Measurements from ENCODE around the gene KDM4C.
"Not testable (repeated sequence)": the region's sequence is repeated elsewhere in the genome, so short reads cannot be mapped to it uniquely, and the experiment has no call there.

Gene KDM4C

DNA sequence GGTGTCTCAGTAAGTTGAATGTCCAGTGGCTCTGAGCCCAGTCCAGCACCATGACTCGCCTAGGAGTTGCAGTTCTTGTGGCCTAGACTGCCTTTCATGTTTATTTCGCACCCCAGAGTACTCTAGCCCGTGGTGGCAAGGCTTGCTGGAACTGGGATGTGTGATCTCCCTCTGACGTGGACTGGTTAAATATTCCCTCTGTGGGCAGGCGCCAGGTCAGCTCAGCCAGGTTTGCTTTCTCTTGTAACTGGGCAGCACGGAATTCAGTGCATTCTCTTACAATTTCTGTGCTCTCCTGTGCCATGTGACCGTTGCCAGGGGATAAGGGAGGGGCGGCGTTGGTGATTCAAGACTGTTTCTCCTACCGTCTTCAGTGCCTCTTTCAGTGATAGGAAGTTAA lies 270.8 kb downstream of the KDM4C start:
- H3K4me3 ChIP-seq (ENCODE audit: low read depth, low read length): no peak overlapping the region
- H3K27me3 ChIP-seq (ENCODE audit: control insufficient read depth, insufficient read depth, low read length): no peaks in the 10 kb centered on the region
- no peaks in the 10 kb centered on the region for H3K9me3 ChIP-seq (ENCODE audit: control insufficient read depth, low read length)
- no peak overlapping the region for H3K4me2 ChIP-seq (ENCODE audit: low read length)
- H2AFZ ChIP-seq: no peak overlapping the region
- H3K36me3 ChIP-seq (ENCODE audit: control insufficient read depth, insufficient read depth, low read length): no peaks in the 10 kb centered on the region
- TF ChIP-seq, protein P1, sequence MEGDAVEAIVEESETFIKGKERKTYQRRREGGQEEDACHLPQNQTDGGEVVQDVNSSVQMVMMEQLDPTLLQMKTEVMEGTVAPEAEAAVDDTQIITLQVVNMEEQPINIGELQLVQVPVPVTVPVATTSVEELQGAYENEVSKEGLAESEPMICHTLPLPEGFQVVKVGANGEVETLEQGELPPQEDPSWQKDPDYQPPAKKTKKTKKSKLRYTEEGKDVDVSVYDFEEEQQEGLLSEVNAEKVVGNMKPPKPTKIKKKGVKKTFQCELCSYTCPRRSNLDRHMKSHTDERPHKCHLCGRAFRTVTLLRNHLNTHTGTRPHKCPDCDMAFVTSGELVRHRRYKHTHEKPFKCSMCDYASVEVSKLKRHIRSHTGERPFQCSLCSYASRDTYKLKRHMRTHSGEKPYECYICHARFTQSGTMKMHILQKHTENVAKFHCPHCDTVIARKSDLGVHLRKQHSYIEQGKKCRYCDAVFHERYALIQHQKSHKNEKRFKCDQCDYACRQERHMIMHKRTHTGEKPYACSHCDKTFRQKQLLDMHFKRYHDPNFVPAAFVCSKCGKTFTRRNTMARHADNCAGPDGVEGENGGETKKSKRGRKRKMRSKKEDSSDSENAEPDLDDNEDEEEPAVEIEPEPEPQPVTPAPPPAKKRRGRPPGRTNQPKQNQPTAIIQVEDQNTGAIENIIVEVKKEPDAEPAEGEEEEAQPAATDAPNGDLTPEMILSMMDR (IDR thresholded peaks at IDR 0.05): no peak
- no peak overlapping the region for H3K27ac ChIP-seq
- no peaks in the 10 kb centered on the region for H3K4me1 ChIP-seq
- no peaks in the 10 kb centered on the region for H3K79me2 ChIP-seq
- no peak overlapping the region for H3K9ac ChIP-seq

DNA sequence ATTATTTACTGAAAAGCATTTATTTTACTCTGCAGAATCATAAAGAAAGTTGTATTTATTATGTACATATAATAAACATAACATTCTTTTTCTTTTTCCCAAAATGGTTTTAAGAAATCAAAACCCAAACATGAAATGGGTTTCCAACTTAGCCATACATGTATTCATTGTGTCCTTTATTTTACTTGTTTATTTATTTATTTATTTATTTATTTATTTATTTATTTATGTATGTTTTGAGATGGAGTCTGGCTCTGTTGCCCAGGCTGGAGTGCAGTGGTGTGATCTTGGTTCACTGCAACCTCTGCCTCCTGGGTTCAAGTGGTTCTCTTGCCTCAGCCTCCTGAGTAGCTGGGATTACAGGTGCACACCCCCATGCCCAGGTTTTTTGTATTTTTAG lies 273.2 kb downstream of the KDM4C start:
- not testable (repeated sequence) for H2AFZ ChIP-seq; H3K27me3 ChIP-seq (ENCODE audit: control insufficient read depth, insufficient read depth, low read length); H3K4me3 ChIP-seq (ENCODE audit: low read depth, low read length); H3K4me2 ChIP-seq (ENCODE audit: low read length); H3K9me3 ChIP-seq (ENCODE audit: control insufficient read depth, low read length); H3K9ac ChIP-seq; H3K36me3 ChIP-seq (ENCODE audit: control insufficient read depth, insufficient read depth, low read length); H3K27ac ChIP-seq; H3K79me2 ChIP-seq; H3K4me1 ChIP-seq

DNA sequence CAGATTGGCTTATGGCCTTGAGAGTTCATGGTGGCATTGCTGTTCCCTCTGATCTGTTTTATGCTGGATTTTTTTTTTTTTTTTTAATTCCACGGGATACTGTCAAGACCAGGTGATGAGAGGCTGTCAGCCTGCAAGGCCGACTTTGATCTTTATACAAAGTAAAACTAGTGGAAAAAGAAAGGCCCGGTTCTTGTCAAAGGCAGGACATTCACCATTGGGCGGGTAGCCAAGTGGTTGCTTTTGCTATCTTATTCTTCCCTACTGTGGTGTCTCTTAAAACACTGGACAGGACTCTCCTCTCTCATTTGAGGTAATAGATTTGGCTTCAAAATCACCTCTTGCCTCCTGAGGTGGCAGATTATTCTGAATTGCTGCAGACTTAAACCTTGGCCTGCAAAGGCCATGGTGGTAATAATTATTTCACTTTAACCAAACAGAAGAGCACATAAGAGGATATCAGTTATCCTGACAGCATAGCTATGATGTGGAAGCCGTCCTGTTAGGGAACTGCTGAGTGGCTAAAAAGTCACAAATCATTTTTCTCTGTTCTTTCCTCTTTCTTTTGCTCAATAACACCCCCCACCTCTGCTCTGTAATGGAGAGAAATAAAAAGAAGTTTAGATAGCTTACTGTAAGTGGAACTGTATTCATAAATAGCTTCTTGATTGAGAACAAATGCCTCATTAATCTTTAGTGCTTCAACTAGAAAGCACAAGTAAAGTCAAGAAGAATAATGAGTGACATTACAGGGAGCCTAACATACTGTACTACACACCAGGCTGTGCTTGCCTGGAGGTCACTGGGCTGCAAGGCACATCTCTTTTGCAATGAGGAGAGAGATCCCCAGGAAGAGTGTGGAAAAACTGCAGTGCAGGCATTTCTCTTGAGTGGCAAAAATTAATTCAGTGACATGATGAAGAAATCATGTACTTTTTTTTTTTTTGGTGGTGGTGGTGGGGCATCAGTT lies 275.6 kb downstream of the KDM4C start:
- Histone ChIP-seq H3K4me1 (no peaks in the 10 kb centered on the region), H3K9ac (no peak overlapping the region), H3K4me2 (ENCODE audit: low read length) (no peak overlapping the region), H3K9me3 (ENCODE audit: control insufficient read depth, low read length) (no peaks in the 10 kb centered on the region), H2AFZ (no peak overlapping the region), H3K27me3 (ENCODE audit: control insufficient read depth, insufficient read depth, low read length) (no peaks in the 10 kb centered on the region), H3K4me3 (ENCODE audit: low read depth, low read length) (no peak overlapping the region), H3K27ac (no peak overlapping the region), H3K36me3 (ENCODE audit: control insufficient read depth, insufficient read depth, low read length) (no peaks in the 10 kb centered on the region), H3K79me2 (no peaks in the 10 kb centered on the region)
- TF ChIP-seq, protein P1 (IDR thresholded peaks at IDR 0.05): no peak

DNA sequence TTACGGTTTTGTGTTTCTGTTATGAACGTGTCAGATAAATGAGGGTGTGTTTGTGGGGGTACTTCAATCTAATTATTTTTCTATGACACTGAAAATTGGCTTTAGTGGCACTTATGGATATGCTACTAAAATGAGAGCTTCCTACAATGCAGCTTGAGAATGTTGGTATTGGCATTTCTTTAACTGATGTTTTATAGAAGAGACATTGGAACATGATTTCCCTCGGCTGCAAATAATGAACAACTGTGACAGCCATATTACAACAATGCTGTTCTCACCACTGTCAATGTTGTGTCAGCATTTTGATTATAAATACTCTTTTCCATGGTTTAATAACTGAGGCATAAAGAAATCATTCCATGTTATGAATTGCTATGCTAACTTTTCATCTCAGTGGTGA lies 279.4 kb downstream of the KDM4C start:
- no peak overlapping the region for H2AFZ ChIP-seq
- no peak overlapping the region for H3K27ac ChIP-seq
- no peak overlapping the region for H3K4me2 ChIP-seq (ENCODE audit: low read length)
- H3K27me3 ChIP-seq (ENCODE audit: control insufficient read depth, insufficient read depth, low read length): no peaks in the 10 kb centered on the region
- no peaks in the 10 kb centered on the region for H3K9me3 ChIP-seq (ENCODE audit: control insufficient read depth, low read length)
- H3K4me1 ChIP-seq: no peaks in the 10 kb centered on the region
- TF ChIP-seq, protein P1 (IDR thresholded peaks at IDR 0.05): no peak
- H3K4me3 ChIP-seq (ENCODE audit: low read depth, low read length): no peak overlapping the region
- no peaks in the 10 kb centered on the region for H3K36me3 ChIP-seq (ENCODE audit: control insufficient read depth, insufficient read depth, low read length)
- no peaks in the 10 kb centered on the region for H3K79me2 ChIP-seq
- no peak overlapping the region for H3K9ac ChIP-seq

DNA sequence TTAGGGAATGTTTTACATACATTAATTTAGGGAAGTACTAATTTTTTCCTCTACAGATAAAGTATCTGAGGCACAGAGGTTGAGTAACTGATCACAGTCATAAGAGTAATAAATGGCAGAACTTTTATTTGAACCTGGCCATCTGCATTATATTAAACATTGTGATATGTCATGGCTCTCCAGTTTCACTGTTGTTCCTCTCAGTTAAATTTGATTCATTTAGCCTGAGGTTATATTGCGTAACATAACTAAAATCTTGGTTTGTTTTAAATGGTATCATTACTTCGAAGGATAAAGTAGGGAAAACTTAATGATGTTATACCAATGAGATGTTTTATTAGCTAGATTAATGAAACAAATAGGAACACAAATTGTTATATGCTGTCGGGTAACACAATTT lies 284.4 kb downstream of the KDM4C start:
- H3K4me2 ChIP-seq (ENCODE audit: low read length): no peak overlapping the region
- H3K36me3 ChIP-seq (ENCODE audit: control insufficient read depth, insufficient read depth, low read length): no peaks in the 10 kb centered on the region
- TF ChIP-seq, protein P1 (IDR thresholded peaks at IDR 0.05): no peak
- no peak overlapping the region for H2AFZ ChIP-seq
- no peak overlapping the region for H3K4me3 ChIP-seq (ENCODE audit: low read depth, low read length)
- no peaks in the 10 kb centered on the region for H3K9me3 ChIP-seq (ENCODE audit: control insufficient read depth, low read length)
- no peak overlapping the region for H3K9ac ChIP-seq
- H3K79me2 ChIP-seq: no peaks in the 10 kb centered on the region
- H3K27ac ChIP-seq: no peak overlapping the region
- no peaks in the 10 kb centered on the region for H3K4me1 ChIP-seq
- no peaks in the 10 kb centered on the region for H3K27me3 ChIP-seq (ENCODE audit: control insufficient read depth, insufficient read depth, low read length)

Data from parathyroid adenoma (tissue), 2 donors.